GM23338 (cell line): ENCODE measurements around the gene GLUD1.
"Not testable (repeated sequence)": the region's sequence is repeated elsewhere in the genome, so short reads cannot be mapped to it uniquely, and the experiment has no call there.

Experiments used
- TF ChIP-seq, protein P1 (sequence below), 2 experiments: fragments of 200-600 bp in 1 of 2; sonication (generic) in 1 of 2; conservative IDR thresholded peaks; 2 replicates each; pipeline versions ENCODE4 v1.5.1 to v1.6.1; 2016 to 2017; ENCODE audit warnings: antibody characterized with exemption in 2 of 2, low read depth in 2 of 2, mild to moderate bottlenecking in 2 of 2, moderate library complexity in 1 of 2
- TF ChIP-seq, protein P2 (sequence below): IDR thresholded peaks from 2 replicates; pipeline ENCODE4 v1.6.1; 2016; ENCODE audit warnings: antibody characterized with exemption
- TF ChIP-seq, protein P3 (sequence below): fragments of 250-450 bp; sonication (Bioruptor Pico); IDR thresholded peaks from 2 replicates; pipeline ENCODE4 v1.5.0; 2020; ENCODE audit warnings: mild to moderate bottlenecking, moderate library complexity

DNA sequence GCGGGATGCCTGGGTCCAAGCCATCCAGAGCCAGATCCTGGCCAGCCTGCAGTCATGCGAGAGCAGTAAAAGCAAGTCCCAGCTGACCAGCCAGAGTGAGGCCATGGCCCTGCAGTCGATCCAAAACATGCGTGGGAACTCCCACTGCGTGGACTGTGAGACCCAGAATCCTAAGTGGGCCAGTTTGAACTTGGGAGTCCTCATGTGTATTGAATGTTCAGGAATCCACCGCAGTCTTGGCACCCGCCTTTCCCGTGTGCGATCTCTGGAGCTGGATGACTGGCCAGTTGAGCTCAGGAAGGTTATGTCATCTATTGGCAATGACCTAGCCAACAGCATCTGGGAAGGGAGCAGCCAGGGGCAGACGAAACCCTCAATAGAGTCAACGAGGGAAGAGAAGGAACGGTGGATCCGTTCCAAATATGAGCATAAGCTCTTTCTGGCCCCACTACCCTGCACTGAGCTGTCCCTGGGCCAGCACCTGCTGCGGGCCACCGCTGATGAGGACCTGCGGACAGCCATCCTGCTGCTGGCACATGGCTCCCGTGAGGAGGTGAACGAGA lies 85.4 kb downstream of the GLUD1 start:
- TF ChIP-seq, protein P1, sequence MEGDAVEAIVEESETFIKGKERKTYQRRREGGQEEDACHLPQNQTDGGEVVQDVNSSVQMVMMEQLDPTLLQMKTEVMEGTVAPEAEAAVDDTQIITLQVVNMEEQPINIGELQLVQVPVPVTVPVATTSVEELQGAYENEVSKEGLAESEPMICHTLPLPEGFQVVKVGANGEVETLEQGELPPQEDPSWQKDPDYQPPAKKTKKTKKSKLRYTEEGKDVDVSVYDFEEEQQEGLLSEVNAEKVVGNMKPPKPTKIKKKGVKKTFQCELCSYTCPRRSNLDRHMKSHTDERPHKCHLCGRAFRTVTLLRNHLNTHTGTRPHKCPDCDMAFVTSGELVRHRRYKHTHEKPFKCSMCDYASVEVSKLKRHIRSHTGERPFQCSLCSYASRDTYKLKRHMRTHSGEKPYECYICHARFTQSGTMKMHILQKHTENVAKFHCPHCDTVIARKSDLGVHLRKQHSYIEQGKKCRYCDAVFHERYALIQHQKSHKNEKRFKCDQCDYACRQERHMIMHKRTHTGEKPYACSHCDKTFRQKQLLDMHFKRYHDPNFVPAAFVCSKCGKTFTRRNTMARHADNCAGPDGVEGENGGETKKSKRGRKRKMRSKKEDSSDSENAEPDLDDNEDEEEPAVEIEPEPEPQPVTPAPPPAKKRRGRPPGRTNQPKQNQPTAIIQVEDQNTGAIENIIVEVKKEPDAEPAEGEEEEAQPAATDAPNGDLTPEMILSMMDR (conservative IDR thresholded peaks at IDR 0.05; ENCODE audit: low read depth in 2 of 2) = not testable (repeated sequence)
- TF ChIP-seq, protein P2, sequence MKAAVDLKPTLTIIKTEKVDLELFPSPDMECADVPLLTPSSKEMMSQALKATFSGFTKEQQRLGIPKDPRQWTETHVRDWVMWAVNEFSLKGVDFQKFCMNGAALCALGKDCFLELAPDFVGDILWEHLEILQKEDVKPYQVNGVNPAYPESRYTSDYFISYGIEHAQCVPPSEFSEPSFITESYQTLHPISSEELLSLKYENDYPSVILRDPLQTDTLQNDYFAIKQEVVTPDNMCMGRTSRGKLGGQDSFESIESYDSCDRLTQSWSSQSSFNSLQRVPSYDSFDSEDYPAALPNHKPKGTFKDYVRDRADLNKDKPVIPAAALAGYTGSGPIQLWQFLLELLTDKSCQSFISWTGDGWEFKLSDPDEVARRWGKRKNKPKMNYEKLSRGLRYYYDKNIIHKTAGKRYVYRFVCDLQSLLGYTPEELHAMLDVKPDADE = not testable (repeated sequence)
- TF ChIP-seq, protein P3, sequence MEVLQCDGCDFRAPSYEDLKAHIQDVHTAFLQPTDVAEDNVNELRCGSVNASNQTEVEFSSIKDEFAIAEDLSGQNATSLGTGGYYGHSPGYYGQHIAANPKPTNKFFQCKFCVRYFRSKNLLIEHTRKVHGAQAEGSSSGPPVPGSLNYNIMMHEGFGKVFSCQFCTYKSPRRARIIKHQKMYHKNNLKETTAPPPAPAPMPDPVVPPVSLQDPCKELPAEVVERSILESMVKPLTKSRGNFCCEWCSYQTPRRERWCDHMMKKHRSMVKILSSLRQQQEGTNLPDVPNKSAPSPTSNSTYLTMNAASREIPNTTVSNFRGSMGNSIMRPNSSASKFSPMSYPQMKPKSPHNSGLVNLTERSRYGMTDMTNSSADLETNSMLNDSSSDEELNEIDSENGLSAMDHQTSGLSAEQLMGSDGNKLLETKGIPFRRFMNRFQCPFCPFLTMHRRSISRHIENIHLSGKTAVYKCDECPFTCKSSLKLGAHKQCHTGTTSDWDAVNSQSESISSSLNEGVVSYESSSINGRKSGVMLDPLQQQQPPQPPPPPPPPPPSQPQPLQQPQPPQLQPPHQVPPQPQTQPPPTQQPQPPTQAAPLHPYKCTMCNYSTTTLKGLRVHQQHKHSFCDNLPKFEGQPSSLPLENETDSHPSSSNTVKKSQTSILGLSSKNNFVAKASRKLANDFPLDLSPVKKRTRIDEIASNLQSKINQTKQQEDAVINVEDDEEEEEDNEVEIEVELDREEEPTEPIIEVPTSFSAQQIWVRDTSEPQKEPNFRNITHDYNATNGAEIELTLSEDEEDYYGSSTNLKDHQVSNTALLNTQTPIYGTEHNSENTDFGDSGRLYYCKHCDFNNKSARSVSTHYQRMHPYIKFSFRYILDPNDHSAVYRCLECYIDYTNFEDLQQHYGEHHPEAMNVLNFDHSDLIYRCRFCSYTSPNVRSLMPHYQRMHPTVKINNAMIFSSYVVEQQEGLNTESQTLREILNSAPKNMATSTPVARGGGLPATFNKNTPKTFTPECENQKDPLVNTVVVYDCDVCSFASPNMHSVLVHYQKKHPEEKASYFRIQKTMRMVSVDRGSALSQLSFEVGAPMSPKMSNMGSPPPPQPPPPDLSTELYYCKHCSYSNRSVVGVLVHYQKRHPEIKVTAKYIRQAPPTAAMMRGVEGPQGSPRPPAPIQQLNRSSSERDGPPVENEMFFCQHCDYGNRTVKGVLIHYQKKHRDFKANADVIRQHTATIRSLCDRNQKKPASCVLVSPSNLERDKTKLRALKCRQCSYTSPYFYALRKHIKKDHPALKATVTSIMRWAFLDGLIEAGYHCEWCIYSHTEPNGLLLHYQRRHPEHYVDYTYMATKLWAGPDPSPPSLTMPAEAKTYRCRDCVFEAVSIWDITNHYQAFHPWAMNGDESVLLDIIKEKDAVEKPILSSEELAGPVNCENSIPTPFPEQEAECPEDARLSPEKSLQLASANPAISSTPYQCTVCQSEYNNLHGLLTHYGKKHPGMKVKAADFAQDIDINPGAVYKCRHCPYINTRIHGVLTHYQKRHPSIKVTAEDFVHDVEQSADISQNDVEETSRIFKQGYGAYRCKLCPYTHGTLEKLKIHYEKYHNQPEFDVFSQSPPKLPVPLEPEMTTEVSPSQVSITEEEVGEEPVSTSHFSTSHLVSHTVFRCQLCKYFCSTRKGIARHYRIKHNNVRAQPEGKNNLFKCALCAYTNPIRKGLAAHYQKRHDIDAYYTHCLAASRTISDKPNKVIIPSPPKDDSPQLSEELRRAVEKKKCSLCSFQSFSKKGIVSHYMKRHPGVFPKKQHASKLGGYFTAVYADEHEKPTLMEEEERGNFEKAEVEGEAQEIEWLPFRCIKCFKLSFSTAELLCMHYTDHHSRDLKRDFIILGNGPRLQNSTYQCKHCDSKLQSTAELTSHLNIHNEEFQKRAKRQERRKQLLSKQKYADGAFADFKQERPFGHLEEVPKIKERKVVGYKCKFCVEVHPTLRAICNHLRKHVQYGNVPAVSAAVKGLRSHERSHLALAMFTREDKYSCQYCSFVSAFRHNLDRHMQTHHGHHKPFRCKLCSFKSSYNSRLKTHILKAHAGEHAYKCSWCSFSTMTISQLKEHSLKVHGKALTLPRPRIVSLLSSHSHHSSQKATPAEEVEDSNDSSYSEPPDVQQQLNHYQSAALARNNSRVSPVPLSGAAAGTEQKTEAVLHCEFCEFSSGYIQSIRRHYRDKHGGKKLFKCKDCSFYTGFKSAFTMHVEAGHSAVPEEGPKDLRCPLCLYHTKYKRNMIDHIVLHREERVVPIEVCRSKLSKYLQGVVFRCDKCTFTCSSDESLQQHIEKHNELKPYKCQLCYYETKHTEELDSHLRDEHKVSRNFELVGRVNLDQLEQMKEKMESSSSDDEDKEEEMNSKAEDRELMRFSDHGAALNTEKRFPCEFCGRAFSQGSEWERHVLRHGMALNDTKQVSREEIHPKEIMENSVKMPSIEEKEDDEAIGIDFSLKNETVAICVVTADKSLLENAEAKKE (CRISPR knock-in tag) = not testable (repeated sequence)
